OCI-LY3 (cell line): Measurements from ENCODE around the gene CD86.

ENCODE experiments used
- EZH2phosphoT487 ChIP-seq: fragments of 200-600 bp; shearing (Covaris generic); IDR thresholded peaks from 2 replicates; pipeline ENCODE4 v1.6.1; 2018; ENCODE audit warnings: antibody characterized with exemption, mixed run types, low read depth
- TF ChIP-seq, protein P1 (sequence below): fragments of 200-600, 300-600 bp; sonication (generic); IDR thresholded peaks from 2 replicates; pipeline ENCODE4 v1.5.1; 2014; ENCODE audit warnings: antibody characterized with exemption, low read length, low read depth

DNA sequence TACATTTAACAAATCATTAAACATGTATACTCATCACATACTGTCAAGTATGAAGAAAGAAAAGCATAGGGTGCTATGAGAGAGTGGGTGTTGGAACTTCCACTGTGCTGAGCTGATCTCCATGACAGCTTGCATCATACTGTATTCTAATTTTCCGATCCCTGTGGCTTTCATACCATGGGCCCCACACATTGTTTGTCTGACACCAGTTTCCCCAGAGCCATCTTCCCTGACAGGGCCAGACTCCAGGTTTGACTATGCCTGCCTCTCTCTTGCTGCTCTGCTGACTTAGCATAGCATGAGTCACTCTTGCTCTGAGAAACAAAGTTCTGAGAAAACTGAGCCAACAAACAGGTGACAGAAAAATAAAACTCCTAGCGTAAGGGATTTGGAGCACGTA, 91.3 kb downstream of the CD86 start:
- TF ChIP-seq, protein P1, sequence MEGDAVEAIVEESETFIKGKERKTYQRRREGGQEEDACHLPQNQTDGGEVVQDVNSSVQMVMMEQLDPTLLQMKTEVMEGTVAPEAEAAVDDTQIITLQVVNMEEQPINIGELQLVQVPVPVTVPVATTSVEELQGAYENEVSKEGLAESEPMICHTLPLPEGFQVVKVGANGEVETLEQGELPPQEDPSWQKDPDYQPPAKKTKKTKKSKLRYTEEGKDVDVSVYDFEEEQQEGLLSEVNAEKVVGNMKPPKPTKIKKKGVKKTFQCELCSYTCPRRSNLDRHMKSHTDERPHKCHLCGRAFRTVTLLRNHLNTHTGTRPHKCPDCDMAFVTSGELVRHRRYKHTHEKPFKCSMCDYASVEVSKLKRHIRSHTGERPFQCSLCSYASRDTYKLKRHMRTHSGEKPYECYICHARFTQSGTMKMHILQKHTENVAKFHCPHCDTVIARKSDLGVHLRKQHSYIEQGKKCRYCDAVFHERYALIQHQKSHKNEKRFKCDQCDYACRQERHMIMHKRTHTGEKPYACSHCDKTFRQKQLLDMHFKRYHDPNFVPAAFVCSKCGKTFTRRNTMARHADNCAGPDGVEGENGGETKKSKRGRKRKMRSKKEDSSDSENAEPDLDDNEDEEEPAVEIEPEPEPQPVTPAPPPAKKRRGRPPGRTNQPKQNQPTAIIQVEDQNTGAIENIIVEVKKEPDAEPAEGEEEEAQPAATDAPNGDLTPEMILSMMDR: no peak
- TF ChIP-seq EZH2phosphoT487: no peak
